ENCODE results near the gene ADRA2B. TPM values are rescaled to one million over a fixed set of nuclear protein-coding genes. Genes with fewer than 3 reads are reported as not detected.
"Not testable (repeated sequence)": the region's sequence is repeated elsewhere in the genome, so short reads cannot be mapped to it uniquely, and the experiment has no call there.

The ADRA2B gene
- total RNA-seq, 2 experiments from 2014 or later = 0.52 TPM

DNA sequence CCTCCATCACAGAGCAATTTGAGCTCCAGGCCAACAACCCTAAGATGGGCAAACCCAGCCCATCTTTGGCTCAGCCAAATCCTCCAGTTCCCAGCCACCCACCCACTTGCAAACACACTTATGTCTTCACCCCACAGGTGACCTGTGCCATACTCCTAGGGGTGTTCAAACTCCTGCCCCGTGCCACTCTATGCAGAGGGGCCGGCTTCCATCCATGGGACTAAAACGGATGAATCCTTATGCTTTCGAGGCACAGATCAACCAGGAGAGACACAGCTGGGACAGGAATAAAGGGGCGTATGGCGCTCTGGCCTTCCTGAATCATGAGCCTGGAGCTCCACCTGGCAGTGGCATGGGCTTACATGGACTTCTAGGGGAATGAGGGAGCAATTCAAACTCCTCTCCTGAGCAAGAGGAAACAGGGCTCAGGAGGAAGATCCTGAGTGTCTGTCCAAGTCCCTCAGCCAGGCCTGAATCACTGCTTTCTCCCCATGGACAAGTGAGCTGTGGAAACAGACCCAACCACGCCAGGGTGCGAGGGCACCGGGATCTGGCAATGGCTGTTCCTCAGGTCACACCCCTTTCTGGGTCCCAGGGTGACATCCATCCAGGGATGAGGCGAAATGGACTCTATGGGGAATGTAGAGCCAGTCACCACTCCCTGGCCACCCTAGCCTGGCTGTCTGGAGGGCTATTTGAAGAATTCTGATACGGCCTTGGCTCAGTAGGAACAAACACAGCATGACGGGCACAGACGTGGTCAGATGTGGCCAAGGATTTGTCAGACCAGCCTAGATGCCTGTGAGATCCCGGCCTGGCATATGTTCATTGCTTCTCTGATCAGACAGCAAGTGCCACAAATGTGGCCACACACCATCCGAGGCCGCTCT is 45.0 kb downstream of the ADRA2B start:
- CTCF ChIA-PET; H3K36me3 Mint-ChIP-seq (ENCODE audit: low read depth); DNase-seq; H3K27ac Mint-ChIP-seq; H3K4me1 Mint-ChIP-seq (ENCODE audit: low read depth); H3K27me3 Mint-ChIP-seq (ENCODE audit: low read depth); H3K4me3 Mint-ChIP-seq; intact Hi-C loops (cut with micrococcal nuclease): not testable (repeated sequence)
- H3K9me3 Mint-ChIP-seq = peaks cover 11% of the 10 kb centered on the region

DNA sequence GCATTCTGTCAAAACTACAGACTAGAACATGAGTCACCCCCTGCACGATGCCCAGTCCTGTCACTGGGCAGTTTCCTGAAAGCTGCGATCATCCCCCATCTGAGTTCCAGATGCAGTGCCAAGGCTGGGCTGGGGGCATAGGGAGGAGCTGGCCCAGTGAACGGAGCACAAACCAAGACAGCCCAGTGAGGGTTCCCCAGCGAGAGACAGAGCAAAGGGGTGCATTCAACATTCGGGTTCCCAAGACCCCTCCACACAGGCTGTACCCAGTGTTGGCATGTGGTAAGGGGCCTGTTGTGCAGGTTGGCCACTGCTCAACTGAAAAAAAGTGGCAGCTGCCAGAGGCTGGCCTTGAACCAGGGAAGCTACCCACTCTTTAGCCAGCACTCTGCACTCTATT is 46.0 kb downstream of the ADRA2B start:
- H3K36me3 Mint-ChIP-seq (ENCODE audit: low read depth); DNase-seq; H3K4me3 Mint-ChIP-seq; H3K27me3 Mint-ChIP-seq (ENCODE audit: low read depth); intact Hi-C loops (cut with micrococcal nuclease); H3K4me1 Mint-ChIP-seq (ENCODE audit: low read depth); CTCF ChIA-PET; H3K9me3 Mint-ChIP-seq; H3K27ac Mint-ChIP-seq: not testable (repeated sequence)

DNA sequence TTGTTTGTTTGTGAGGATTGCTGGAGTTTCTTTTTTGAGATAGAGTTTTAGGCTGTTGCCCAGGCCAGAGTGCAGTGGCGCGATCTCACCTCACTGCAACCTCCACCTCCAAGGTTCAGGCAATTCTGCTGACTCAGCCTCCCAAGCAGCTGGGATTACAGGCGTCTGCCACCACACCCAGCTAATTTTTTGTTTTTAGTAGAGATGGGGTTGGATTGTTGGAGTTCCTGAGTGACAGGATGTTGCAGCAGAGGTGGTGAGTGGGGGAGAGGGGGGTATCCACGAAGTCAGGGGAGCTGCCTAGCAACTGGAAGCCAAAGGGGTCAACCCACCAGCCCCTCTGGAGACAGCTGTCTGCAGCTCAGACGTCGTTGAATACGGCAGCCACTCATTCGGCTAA is 46.5 kb downstream of the ADRA2B start:
- H3K36me3 Mint-ChIP-seq (ENCODE audit: low read depth); CTCF ChIA-PET; H3K27me3 Mint-ChIP-seq (ENCODE audit: low read depth); H3K9me3 Mint-ChIP-seq; intact Hi-C loops (cut with micrococcal nuclease); H3K27ac Mint-ChIP-seq; H3K4me1 Mint-ChIP-seq (ENCODE audit: low read depth); DNase-seq; H3K4me3 Mint-ChIP-seq: not testable (repeated sequence)

DNA sequence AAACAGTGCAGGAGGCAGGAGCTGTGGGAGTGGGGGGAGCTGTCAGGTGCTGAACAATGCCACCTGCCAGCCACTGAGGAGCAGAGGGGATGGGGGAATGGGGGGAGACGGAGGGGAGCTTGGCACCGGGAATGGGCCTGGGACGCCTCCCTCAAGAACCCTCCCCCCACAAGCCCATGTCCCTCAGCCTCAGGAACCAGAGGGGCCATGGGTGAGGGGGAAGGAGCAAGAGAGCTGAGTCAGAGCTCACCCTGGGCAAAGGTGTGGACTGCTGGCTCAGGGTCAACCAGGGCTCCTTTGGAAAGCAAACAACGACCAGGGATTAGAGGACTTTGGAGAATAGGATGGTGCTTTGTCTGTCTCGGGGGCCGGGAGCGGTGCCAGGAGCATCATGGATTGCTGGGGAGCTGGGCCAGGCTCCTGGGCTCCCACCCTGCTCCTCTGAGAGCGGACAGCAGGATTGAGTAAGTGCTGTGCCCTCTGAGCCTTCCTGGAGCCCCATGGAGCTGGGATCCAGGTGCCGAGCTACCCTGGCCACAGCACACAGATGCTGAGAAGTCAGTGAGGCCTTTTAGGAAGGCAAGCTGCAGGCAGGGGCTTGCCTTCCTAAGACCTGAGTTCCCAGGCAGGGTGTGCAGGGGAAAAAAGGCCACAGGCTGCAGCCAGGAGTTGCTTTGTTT is 48.3 kb downstream of the ADRA2B start:
- H3K9me3 Mint-ChIP-seq; H3K4me1 Mint-ChIP-seq (ENCODE audit: low read depth); intact Hi-C loops (cut with micrococcal nuclease); H3K27ac Mint-ChIP-seq; DNase-seq; CTCF ChIA-PET; H3K4me3 Mint-ChIP-seq; H3K27me3 Mint-ChIP-seq (ENCODE audit: low read depth); H3K36me3 Mint-ChIP-seq (ENCODE audit: low read depth): not testable (repeated sequence)

DNA sequence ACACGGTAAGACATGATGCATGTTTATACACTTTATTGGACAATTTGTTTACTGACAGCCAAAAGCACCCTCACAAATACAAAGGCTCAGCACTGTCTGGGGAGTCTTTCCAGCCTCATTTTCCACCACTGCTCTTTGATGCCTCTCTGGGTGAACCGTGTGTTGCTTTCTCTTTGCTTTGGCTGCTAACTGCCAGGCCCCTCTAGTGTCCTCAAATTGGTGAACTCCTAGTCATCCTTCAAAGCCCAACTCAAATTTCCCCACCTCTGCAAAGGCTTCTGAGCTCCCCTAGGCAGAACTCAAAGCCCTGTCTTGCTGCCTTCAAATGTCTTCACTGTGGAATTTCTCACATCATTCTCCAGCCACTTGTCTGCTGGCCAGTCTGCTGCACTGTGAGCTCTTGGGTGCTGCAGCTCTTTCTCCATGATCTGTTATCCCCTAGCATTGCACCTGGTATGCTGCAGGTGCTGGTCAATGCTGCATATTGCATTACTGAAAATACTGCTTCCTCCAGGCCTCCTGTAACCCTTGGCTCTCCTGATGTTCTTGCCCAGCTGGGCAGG is 49.2 kb downstream of the ADRA2B start:
- H3K36me3 Mint-ChIP-seq (ENCODE audit: low read depth); H3K27ac Mint-ChIP-seq; DNase-seq; intact Hi-C loops (cut with micrococcal nuclease); CTCF ChIA-PET; H3K27me3 Mint-ChIP-seq (ENCODE audit: low read depth); H3K4me1 Mint-ChIP-seq (ENCODE audit: low read depth); H3K9me3 Mint-ChIP-seq; H3K4me3 Mint-ChIP-seq: not testable (repeated sequence)

DNA sequence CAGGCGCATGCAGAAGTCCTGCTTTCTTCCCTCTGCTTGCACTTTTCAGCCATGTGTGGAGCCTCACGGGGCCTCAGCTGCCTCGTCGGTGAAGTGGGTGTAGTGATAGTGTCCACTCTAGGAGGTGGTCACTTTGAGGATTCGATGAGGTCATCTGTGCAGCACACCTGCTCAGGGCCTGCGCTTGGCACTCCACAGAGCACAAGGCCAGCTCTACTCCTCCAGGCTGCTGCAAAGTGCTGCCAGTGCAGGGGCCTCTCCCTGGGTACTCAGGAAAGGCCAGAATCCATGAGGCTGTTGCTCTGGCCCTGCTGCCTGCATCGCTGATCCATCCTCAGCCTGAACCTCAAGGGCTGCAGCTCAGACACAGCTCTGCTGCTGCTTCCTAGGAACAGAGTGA is 49.9 kb downstream of the ADRA2B start:
- H3K36me3 Mint-ChIP-seq (ENCODE audit: low read depth); H3K27me3 Mint-ChIP-seq (ENCODE audit: low read depth); DNase-seq; H3K4me1 Mint-ChIP-seq (ENCODE audit: low read depth); H3K27ac Mint-ChIP-seq; H3K9me3 Mint-ChIP-seq; CTCF ChIA-PET; H3K4me3 Mint-ChIP-seq; intact Hi-C loops (cut with micrococcal nuclease): not testable (repeated sequence)

DNA sequence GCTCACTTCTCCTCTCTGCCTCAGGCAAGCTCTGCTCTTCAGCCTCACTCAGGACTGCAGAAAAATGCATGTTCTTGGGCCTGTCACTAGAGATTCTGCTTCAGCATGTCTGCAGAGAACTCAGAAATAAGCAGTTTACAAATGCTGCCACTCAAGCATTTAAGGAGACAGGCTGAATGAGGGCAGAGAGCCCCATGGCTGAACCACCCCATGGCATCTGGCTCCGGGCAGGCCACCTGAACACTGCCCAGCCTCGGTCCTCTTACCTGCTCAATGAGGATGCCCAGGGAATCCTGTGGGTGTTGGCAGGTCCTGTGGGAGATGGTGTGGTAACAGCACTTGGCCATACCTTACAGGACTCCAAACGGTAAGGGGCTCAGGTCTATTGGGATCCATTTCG is 50.4 kb downstream of the ADRA2B start:
- not testable (repeated sequence) for H3K9me3 Mint-ChIP-seq

DNA sequence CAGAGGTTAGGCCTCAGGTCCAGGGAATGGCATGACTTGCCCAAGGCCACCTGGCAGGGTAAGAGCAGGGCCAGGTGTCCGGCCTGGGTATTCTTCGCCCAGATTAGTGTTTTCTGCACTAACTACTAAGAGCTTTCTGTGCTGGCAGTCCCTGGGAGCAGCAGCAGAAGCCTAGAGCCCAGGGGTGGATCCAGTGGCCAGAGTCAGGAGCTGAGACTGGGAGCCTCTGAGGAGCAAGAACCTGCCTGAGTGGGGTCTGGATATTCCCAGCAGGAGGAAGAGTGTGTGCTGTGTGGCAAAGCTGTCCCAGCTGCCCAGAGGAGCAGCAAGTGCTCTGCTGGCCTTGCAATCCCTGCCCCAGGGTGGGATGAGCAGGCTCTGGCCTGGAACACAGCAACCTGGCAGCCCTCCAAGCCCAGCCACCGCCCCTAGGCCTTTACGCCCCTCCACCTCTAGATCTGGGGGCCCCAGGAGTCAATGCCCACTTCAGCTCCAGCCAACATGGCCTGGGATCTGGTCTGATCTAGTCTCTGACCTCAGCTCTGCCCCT is 50.9 kb downstream of the ADRA2B start:
- no peak overlapping the region for H3K4me3 Mint-ChIP-seq
- no peaks in the 10 kb centered on the region for H3K36me3 Mint-ChIP-seq (ENCODE audit: low read depth)
- CTCF ChIA-PET = no interaction called here
- peaks cover 2% of the 10 kb centered on the region for H3K4me1 Mint-ChIP-seq (ENCODE audit: low read depth)
- H3K9me3 Mint-ChIP-seq = no peaks in the 10 kb centered on the region
- intact Hi-C loops (cut with micrococcal nuclease) = no loop called here
- no peaks in the 10 kb centered on the region for H3K27me3 Mint-ChIP-seq (ENCODE audit: low read depth)
- no peak for DNase-seq
- H3K27ac Mint-ChIP-seq = no peak overlapping the region

More for the DNA sequence above, 50.4 kb downstream of the ADRA2B start:
- DNase-seq; H3K27me3 Mint-ChIP-seq (ENCODE audit: low read depth); H3K4me3 Mint-ChIP-seq; H3K27ac Mint-ChIP-seq; intact Hi-C loops (cut with micrococcal nuclease); H3K36me3 Mint-ChIP-seq (ENCODE audit: low read depth); CTCF ChIA-PET; H3K4me1 Mint-ChIP-seq (ENCODE audit: low read depth): not testable (repeated sequence)

DNA sequence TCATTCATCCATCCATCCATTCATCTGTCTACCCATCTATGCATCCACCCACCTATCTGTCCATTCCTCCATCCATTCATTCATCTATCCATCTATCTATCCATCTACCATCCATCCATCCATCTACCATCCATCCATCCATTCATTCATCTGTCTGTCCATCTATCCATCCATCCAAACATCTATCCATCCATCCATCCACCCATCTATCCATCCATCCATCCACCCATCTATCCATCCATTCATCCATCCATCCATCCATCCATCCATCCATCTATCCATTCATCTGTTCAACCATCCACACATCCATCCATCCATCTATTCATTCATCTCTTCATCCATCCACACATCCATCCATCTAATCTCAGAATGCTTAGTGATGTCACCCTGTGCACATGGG is 51.6 kb downstream of the ADRA2B start:
- H3K36me3 Mint-ChIP-seq (ENCODE audit: low read depth); H3K4me3 Mint-ChIP-seq; H3K27me3 Mint-ChIP-seq (ENCODE audit: low read depth); H3K9me3 Mint-ChIP-seq; H3K4me1 Mint-ChIP-seq (ENCODE audit: low read depth); CTCF ChIA-PET; H3K27ac Mint-ChIP-seq; DNase-seq; intact Hi-C loops (cut with micrococcal nuclease): not testable (repeated sequence)

DNA sequence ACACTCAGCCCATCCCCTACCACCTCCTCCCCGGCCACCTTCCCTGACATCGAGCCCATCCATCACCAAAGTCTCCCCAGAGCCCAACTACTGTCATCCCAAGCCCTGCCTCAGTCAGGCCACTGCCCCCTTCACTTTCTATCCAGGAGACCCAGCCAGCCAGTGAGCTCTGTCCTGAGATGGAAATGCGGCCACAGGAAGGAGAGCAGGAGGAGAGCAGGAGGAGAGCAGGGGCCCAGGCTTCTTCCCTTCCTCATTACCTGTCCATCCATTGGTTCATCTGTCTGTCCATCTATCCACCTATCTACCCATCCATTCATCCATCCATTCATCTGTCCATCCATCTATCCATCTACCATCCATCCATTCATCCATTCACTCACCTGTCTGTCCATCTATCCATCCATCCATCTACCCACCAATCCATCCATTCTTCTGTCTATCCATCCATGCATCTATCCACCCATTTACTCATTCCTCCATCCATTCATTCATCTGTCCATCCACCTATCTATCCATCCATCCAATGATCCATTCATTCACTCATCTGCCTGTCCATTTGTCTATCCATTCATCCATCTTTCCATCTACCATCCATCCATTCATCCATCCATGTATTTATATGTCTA is 52.2 kb downstream of the ADRA2B start:
- H3K4me1 Mint-ChIP-seq (ENCODE audit: low read depth); CTCF ChIA-PET; DNase-seq; H3K4me3 Mint-ChIP-seq; H3K36me3 Mint-ChIP-seq (ENCODE audit: low read depth); H3K27me3 Mint-ChIP-seq (ENCODE audit: low read depth); intact Hi-C loops (cut with micrococcal nuclease); H3K27ac Mint-ChIP-seq; H3K9me3 Mint-ChIP-seq: not testable (repeated sequence)

DNA sequence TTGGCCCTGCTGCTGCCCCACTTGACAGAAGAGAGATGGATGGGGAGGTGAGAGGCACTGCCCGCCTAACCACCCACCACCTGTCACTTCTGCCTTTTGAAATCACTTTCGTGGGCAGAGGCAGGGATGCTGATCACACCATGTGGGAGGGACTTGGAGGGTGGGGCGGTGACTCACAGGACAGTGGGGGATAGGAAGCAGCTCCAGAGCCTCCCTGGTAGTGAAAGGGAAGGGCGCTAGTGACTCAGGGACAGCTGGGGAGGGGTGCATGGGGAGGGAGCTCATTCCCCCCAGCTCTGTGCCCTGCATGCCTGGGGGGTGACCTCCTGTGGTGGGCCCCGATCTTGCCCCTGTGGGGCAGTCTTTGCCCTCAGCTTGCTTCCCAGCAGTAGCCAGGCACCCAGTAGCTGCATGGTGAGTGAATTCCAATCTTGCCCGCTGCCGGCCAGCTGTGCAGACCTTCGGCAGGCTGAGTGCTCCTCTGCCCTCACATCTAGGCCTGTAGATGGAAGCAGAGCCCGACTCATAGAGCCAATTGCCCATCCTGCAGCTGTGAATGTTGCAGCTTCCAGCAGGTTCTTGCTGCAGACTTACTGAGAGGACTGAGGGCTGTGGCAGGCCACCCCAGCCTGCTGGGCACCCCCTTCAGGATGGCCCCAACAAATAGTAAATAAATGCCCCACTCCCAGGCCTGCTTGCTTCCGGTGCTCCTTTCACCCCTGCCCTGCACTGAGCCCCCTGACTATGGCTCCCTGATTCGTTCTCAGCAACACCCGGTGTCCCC is 53.1 kb downstream of the ADRA2B start:
- H3K27ac Mint-ChIP-seq; H3K9me3 Mint-ChIP-seq; H3K36me3 Mint-ChIP-seq (ENCODE audit: low read depth); H3K4me1 Mint-ChIP-seq (ENCODE audit: low read depth); intact Hi-C loops (cut with micrococcal nuclease); H3K27me3 Mint-ChIP-seq (ENCODE audit: low read depth); H3K4me3 Mint-ChIP-seq: not testable (repeated sequence)
- peak; percentile 48 for DNase-seq
- CTCF ChIA-PET = interaction anchor here (0.6 kb wide), 1 partner anchor 53 kb away, joined by 3 read pairs; no protein-coding TSS in a partner anchor

Measured in activated naive CD4-positive, alpha-beta T cell treated with anti-CD3 and anti-CD28 coated beads for 36 hours (primary cell).